ENCODE data around the gene ATP5F1A.

GRCh38 chr18:46051731-46052461 lies 46.2 kb downstream of the ATP5F1A start:
- TF ChIP-seq EZH2 (IDR thresholded peaks at IDR 0.05; ENCODE audit: borderline replicate concordance) (no peak), CTCF (IDR thresholded peaks at IDR 0.05; ENCODE audit: poor library complexity) (no peak), EZH2phosphoT487 (IDR thresholded peaks at IDR 0.05; ENCODE audit: low read depth, severe bottlenecking, unreplicated experiment) (no peak)
